HepG2 (cell line): ENCODE data around the gene KCTD6. TPM values are rescaled to one million over a fixed set of nuclear protein-coding genes. Genes with fewer than 3 reads are reported as not detected.

Experiments used
- CC2D1A ChIP-seq: sonication (generic); formaldehyde crosslinking; IDR thresholded peaks from 2 replicates; pipeline ENCODE4 v1.8.1; 2023; ENCODE audit warnings: mild to moderate bottlenecking, missing genetic modification reagents
- CCDC6 ChIP-seq: sonication (generic); formaldehyde crosslinking; IDR thresholded peaks from 2 replicates; pipeline ENCODE4 v1.8.1; 2022; ENCODE audit warnings: mild to moderate bottlenecking, missing genetic modification reagents, moderate library complexity
- CTCF ChIP-seq: sonication (generic); formaldehyde crosslinking; IDR thresholded peaks from 2 replicates; pipeline ENCODE4 v1.5.0; 2020; ENCODE audit warnings: mild to moderate bottlenecking, missing genetic modification reagents, moderate library complexity
- GFI1 ChIP-seq: sonication (generic); formaldehyde crosslinking; IDR thresholded peaks from 2 replicates; pipeline ENCODE4 v1.5.0; 2020; ENCODE audit warnings: missing genetic modification reagents, mild to moderate bottlenecking, borderline replicate concordance
- MATR3 ChIP-seq: sonication (generic); formaldehyde crosslinking; IDR thresholded peaks from 2 replicates; pipeline ENCODE4 v1.4.0; 2020; ENCODE audit warnings: missing genetic modification reagents
- MXI1 ChIP-seq: IDR thresholded peaks from 3 replicates; pipeline ENCODE4 v1.6.1; 2012; ENCODE audit warnings: low read depth, low read length, inconsistent platforms, borderline replicate concordance
- NAIF1 ChIP-seq: sonication (generic); formaldehyde crosslinking; IDR thresholded peaks from 2 replicates; pipeline ENCODE4 v1.5.0; 2020; ENCODE audit warnings: mild to moderate bottlenecking, missing genetic modification reagents, borderline replicate concordance
- NFE2 ChIP-seq: sonication (generic); formaldehyde crosslinking; IDR thresholded peaks from 2 replicates; pipeline ENCODE4 v1.4.0; 2020; ENCODE audit warnings: missing genetic modification reagents
- RCOR2 ChIP-seq: IDR thresholded peaks from 2 replicates; pipeline ENCODE4 v1.6.1; 2016; ENCODE audit warnings: missing biosample characterization, missing genetic modification reagents
- SIX1 ChIP-seq: sonication (generic); formaldehyde crosslinking; IDR thresholded peaks from 2 replicates; pipeline ENCODE4 v1.4.0; 2020; ENCODE audit warnings: missing genetic modification reagents, borderline replicate concordance
- SMARCE1 ChIP-seq: fragments of 450-650 bp; IDR thresholded peaks from 2 replicates; pipeline ENCODE4 v1.6.1; 2017; ENCODE audit warnings: borderline replicate concordance
- SP140L ChIP-seq: sonication (generic); formaldehyde crosslinking; IDR thresholded peaks from 2 replicates; pipeline ENCODE4 v1.4.0; 2020; ENCODE audit warnings: missing genetic modification reagents, borderline replicate concordance
- TRAFD1 ChIP-seq: sonication (generic); formaldehyde crosslinking; IDR thresholded peaks from 2 replicates; pipeline ENCODE4 v1.5.1; 2020; ENCODE audit warnings: missing genetic modification reagents, mild to moderate bottlenecking, borderline replicate concordance
- U2AF1 ChIP-seq: fragments of 200-400 bp; formaldehyde crosslinking; optimal IDR thresholded peaks from 2 replicates; pipeline ENCODE3; 2017; ENCODE audit warnings: mild to moderate bottlenecking, low read depth, low read length
- ZBTB4 ChIP-seq: sonication (generic); formaldehyde crosslinking; IDR thresholded peaks from 2 replicates; pipeline ENCODE4 v1.4.0; 2020; ENCODE audit warnings: missing genetic modification reagents, mild to moderate bottlenecking, borderline replicate concordance
- ZNF136 ChIP-seq: sonication (generic); formaldehyde crosslinking; IDR thresholded peaks from 2 replicates; pipeline ENCODE4 v1.8.1; 2022; ENCODE audit warnings: low read depth, mild to moderate bottlenecking, moderate library complexity, missing genetic modification reagents
- ZNF281 ChIP-seq: sonication (generic); formaldehyde crosslinking; IDR thresholded peaks from 2 replicates; pipeline ENCODE4 v1.4.0; 2020; ENCODE audit warnings: missing genetic modification reagents, borderline replicate concordance
- ZNF549 ChIP-seq: sonication (generic); formaldehyde crosslinking; IDR thresholded peaks from 2 replicates; pipeline ENCODE4 v1.5.0; 2020; ENCODE audit warnings: missing genetic modification reagents
- ZNF781 ChIP-seq: sonication (generic); formaldehyde crosslinking; IDR thresholded peaks from 2 replicates; pipeline ENCODE4 v1.5.1; 2020; ENCODE audit warnings: borderline replicate concordance, mild to moderate bottlenecking, missing genetic modification reagents; ENCODE audit errors: not compliant biosample characterization
- ZNF878 ChIP-seq: sonication (generic); formaldehyde crosslinking; IDR thresholded peaks from 2 replicates; pipeline ENCODE4 v1.8.1; 2023; ENCODE audit warnings: mild to moderate bottlenecking, missing genetic modification reagents, moderate library complexity
- polyA plus RNA-seq, 8 experiments: library from polyadenylated mRNA; depleted of rRNA in 3 of 8; stranded (reverse) in 7 of 8; unstranded in 1 of 8; fragments of >200 nt; fragmentation: Illumina TruSeq in 4 of 8; extraction: Trizol in 4 of 8; gene quantifications; 2 replicates each; pipeline versions ENCODE4 v1.2.1 to v1.2.3, GENCODE V29; 2011 to 2016; ENCODE audit warnings: low read depth in 4 of 8, missing spikeins in 1 of 8, mixed read lengths in 1 of 8; ENCODE audit not compliant: insufficient read depth in 1 of 8
- total RNA-seq, 5 experiments: library from RNA; depleted of rRNA; stranded (reverse); fragments of >200 nt; fragmentation: Illumina TruSeq; extraction: Trizol; gene quantifications; 2 replicates each; pipeline ENCODE4 v1.2.3, GENCODE V29; 2016; ENCODE audit warnings: low read depth in 1 of 5

Gene KCTD6
- total and polyA plus RNA-seq, 2 of the 13 experiments (the other 11 are each of a cell fraction or from before 2014, with no cell fraction given) = 13.4 to 14.2 TPM

- TF ChIP-seq CCDC6 (peak; percentile 77), RCOR2 (peak; percentile 75; the same call in 1 of the 2 replicates), ZNF878 (CRISPR knock-in tag) (peak; percentile 44; the same call in 1 of the 2 replicates), SIX1 (CRISPR knock-in tag) (peak; percentile 32; the same call in 1 of the 2 replicates), ZNF549 (CRISPR knock-in tag) (no peak), U2AF1 (no peak), SMARCE1 (no peak), GFI1 (CRISPR knock-in tag) (peak; percentile 52; the same call in 1 of the 2 replicates), CTCF (CRISPR knock-in tag) (no peak), SP140L (no peak), ZNF781 (CRISPR knock-in tag) (no peak), ZBTB4 (CRISPR knock-in tag) (0 out of 2 replicates have a peak, but pooled peaks have one; percentile 62), ZNF136 (CRISPR knock-in tag) (no peak), MXI1 (no peak), NAIF1 (no peak), CC2D1A (CRISPR knock-in tag) (no peak), ZNF281 (peak; percentile 75; the same call in 1 of the 2 replicates), TRAFD1 (no peak), NFE2 (no peak), MATR3 (CRISPR knock-in tag) (no peak)
These were observed 27.9 kb downstream of the KCTD6 start (continued) for GRCh38 chr3:58519668-58520402.
